B cell (primary cell): ENCODE data around the gene TDRD6.

Experiments used
- CTCF ChIP-seq: fragments of 200-600 bp; IDR thresholded peaks from one replicate; pipeline ENCODE4 v1.8.0; 2022; ENCODE audit warnings: antibody characterized with exemption, mild to moderate bottlenecking
- EZH2 ChIP-seq: IDR thresholded peaks from 2 replicates; pipeline ENCODE4 v1.6.1; 2012; ENCODE audit warnings: borderline replicate concordance, low read depth, mild to moderate bottlenecking, moderate library complexity, low read length; ENCODE audit not compliant: insufficient read depth, poor library complexity, severe bottlenecking

GRCh38 chr6:46645265-46645664, 42.4 kb upstream of the TDRD6 start:
- TF ChIP-seq EZH2, result no peak
- TF ChIP-seq CTCF, result no peak
